Progenitor cell of endocrine pancreas (in vitro differentiated cells): ENCODE data around the gene PDE1C. TPM values are rescaled to one million over a fixed set of nuclear protein-coding genes. Genes with fewer than 3 reads are reported as not detected.

ENCODE experiments used
- DNase-seq: peaks from one replicate; pipeline ENCODE4 v3.0.0; 2021; ENCODE audit warnings: low spot score; ENCODE audit not compliant: unreplicated experiment
- H3K27ac Mint-ChIP-seq: 2 replicates; pipeline ENCODE4 v1.8.0; 2021; ENCODE audit warnings: mild to moderate bottlenecking, moderate library complexity, mixed read lengths
- H3K27me3 Mint-ChIP-seq: 2 replicates; pipeline ENCODE4 v1.8.0; 2021; ENCODE audit warnings: mixed read lengths
- H3K36me3 Mint-ChIP-seq: 2 replicates; pipeline ENCODE4 v1.8.0; 2022; ENCODE audit warnings: mixed read lengths; ENCODE audit not compliant: insufficient read depth
- H3K4me1 Mint-ChIP-seq: 2 replicates; pipeline ENCODE4 v1.8.0; 2021; ENCODE audit warnings: low read depth, mixed read lengths
- H3K4me3 Mint-ChIP-seq: 2 replicates; pipeline ENCODE4 v1.8.0; 2021; ENCODE audit warnings: low read depth, mild to moderate bottlenecking, moderate library complexity, mixed read lengths
- H3K9me3 Mint-ChIP-seq: 2 replicates; pipeline ENCODE4 v1.8.0; 2021; ENCODE audit warnings: low read depth, mixed read lengths
- total RNA-seq: library from RNA; stranded (reverse); gene quantifications from 2 replicates; pipeline ENCODE4 v1.2.1, GENCODE V29; 2021
- TF ChIP-seq, protein P1 (sequence below): fragments of 200-600 bp; sonication (generic); IDR thresholded peaks from one replicate; pipeline ENCODE4 v1.5.0; 2021; ENCODE audit warnings: antibody characterized with exemption, mild to moderate bottlenecking; ENCODE audit not compliant: unreplicated experiment

The PDE1C gene
- total RNA-seq, 1 donor from 2014 or later: 1.7 TPM

DNA sequence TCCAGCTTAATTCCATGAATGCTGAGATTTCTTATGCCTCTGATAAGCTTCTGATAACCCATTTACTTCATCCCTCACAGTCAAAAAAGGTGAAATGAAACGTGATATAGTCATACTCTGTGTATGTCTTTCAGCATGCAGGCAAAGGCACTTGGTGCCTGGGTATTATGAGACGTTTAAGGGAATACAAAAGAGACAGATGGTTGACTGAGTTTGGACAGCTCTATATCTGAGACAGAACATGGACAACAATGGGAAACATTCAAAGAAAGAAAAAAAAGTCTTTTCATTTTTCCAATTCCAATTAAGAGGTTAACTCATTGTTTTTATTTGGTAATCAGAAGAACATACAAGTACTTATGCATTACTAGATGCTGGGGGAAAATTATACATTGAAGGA, 287.0 kb downstream of the PDE1C start:
- Mint-ChIP-seq H3K27ac (no peak overlapping the region), H3K9me3 (no peaks in the 10 kb centered on the region), H3K4me3 (no peak overlapping the region), H3K27me3 (no peaks in the 10 kb centered on the region), H3K36me3 (no peaks in the 10 kb centered on the region), H3K4me1 (peaks cover 2% of the 10 kb centered on the region)
- DNase-seq: no peak
- TF ChIP-seq, protein P1, sequence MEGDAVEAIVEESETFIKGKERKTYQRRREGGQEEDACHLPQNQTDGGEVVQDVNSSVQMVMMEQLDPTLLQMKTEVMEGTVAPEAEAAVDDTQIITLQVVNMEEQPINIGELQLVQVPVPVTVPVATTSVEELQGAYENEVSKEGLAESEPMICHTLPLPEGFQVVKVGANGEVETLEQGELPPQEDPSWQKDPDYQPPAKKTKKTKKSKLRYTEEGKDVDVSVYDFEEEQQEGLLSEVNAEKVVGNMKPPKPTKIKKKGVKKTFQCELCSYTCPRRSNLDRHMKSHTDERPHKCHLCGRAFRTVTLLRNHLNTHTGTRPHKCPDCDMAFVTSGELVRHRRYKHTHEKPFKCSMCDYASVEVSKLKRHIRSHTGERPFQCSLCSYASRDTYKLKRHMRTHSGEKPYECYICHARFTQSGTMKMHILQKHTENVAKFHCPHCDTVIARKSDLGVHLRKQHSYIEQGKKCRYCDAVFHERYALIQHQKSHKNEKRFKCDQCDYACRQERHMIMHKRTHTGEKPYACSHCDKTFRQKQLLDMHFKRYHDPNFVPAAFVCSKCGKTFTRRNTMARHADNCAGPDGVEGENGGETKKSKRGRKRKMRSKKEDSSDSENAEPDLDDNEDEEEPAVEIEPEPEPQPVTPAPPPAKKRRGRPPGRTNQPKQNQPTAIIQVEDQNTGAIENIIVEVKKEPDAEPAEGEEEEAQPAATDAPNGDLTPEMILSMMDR: no peak

DNA sequence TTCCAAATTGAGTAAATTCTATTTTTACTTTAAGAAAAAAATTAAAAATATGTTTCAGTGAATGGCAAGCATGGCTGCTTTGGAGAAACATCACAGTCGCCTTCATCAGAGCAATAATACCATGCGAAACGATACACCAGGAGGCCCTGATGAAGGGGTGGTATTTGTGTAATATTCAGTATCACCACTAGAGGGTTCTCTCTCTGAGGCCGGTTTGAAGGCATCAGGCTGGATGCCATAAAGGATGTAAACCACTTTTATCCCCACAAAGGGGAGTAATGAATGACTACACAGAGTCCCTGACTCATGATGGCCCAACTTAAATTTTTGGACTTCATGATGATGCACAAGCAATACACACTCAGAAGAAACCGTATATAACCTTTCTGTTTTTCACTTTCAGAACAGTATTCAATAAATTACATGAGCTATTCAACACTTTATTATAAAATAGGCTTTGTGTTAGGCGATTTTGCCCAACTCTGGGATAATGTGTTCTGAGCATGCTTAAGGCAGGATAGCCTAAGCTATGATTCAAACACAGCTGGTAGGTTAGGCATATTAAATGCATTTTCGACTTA, 287.7 kb downstream of the PDE1C start:
- H3K27ac Mint-ChIP-seq: no peak overlapping the region
- no peaks in the 10 kb centered on the region for H3K36me3 Mint-ChIP-seq
- no peak for DNase-seq
- H3K9me3 Mint-ChIP-seq: no peaks in the 10 kb centered on the region
- H3K27me3 Mint-ChIP-seq: no peaks in the 10 kb centered on the region
- H3K4me3 Mint-ChIP-seq: no peak overlapping the region
- TF ChIP-seq, protein P1: peak; percentile 71
- H3K4me1 Mint-ChIP-seq: peaks cover 2% of the 10 kb centered on the region

DNA sequence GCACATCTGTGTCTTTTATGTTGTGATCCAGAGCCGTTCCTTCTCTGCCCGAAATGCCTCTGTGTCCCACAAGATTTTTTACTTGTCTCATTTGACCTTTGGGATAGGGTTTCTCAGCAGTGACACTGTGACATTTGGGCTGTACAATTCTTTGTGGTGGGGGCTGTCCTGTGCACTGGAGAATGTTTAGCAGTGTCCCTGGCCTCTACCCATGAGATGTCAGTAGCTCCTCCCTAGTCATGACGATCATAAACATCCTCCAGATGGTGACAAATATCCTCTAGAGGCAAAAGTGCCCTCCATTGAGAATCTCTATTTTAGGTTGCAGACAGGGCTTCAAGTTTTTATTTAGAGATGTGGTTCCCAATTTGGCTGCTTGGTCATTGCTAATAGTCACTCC, 291.9 kb downstream of the PDE1C start:
- Mint-ChIP-seq H3K9me3 (no peaks in the 10 kb centered on the region), H3K4me1 (peaks cover 17% of the 10 kb centered on the region), H3K36me3 (no peaks in the 10 kb centered on the region), H3K27ac (peak overlapping the region; percentile 73), H3K27me3 (no peaks in the 10 kb centered on the region), H3K4me3 (no peak overlapping the region)
- TF ChIP-seq, protein P1: no peak
- no peak for DNase-seq

DNA sequence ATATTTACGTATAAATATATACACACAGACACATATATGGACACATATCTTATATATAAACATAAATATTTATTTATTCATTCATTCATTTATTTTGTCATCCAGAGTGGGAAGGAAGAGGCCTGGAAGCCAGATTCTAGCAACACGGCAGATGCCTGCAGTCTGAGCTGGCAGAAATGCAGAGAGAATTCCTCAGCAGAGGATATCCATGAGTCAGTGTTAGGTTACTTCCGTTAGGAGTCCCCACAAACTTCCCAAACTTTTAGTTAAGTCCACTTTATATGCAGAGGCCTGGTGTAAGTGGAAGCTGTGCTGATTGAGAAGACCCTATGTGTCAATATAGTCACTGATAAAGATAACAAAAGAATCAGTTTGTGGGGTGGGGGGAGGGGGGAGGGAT, 293.6 kb downstream of the PDE1C start:
- DNase-seq: no peak
- Mint-ChIP-seq H3K4me3 (no peak overlapping the region), H3K4me1 (peaks cover 17% of the 10 kb centered on the region), H3K27me3 (no peaks in the 10 kb centered on the region), H3K27ac (no peak overlapping the region), H3K9me3 (no peaks in the 10 kb centered on the region), H3K36me3 (no peaks in the 10 kb centered on the region)
- TF ChIP-seq, protein P1: no peak

DNA sequence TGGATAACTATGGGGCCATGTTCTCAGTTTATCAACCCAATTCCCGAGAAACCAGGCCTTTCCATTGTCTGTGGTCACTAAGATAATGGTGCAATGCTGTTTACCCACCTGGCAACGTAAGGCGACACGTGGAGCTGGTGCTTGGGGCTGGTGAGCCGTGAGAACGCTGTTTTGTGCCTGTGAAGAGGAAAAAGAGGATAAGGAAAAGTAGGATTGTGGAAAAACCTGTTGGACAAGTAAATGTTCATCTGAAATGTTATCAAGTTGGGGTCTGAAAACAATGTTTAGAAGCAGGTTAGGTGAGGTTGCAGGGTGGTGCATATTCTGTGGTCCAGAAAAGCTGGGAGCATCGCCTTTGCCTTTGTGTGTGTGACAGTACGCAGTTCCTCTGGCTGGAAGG, 294.7 kb downstream of the PDE1C start:
- TF ChIP-seq, protein P1: no peak
- Mint-ChIP-seq H3K36me3 (no peaks in the 10 kb centered on the region), H3K4me3 (peak overlapping the region; percentile 30), H3K4me1 (peaks cover 15% of the 10 kb centered on the region), H3K27me3 (no peaks in the 10 kb centered on the region), H3K9me3 (peaks cover 3% of the 10 kb centered on the region), H3K27ac (peak overlapping the region; percentile 87)
- DNase-seq: peak; percentile 13
